Activated T-helper 1 cell treated with anti-CD3 and anti-CD28 coated beads, Interleukin-12 subunit alpha, Interleukin-12 subunit beta, Interleukin-2, Interleukin-4 antibody, amounts not matched to agents 30 ng/mL and 10 ng/mL and 1 ng/mL, durations not matched to agents 14 hours and 24 hours and 36 hours (primary cell): ENCODE results near the gene CFAP97. TPM values are rescaled to one million over a fixed set of nuclear protein-coding genes. Genes with fewer than 3 reads are reported as not detected.
A peak's percentile ranks its signal among the peaks of the same experiment; 100 is the strongest.
"Not testable (repeated sequence)": the region's sequence is repeated elsewhere in the genome, so short reads cannot be mapped to it uniquely, and the experiment has no call there.

Experiments used
- DNase-seq: peaks from one replicate; pipeline ENCODE4 v3.0.0; 2021; ENCODE audit warnings: low spot score
- H3K27ac Mint-ChIP-seq: one replicate; pipeline ENCODE4 v1.8.0; 2021; ENCODE audit warnings: mild to moderate bottlenecking, mixed read lengths
- H3K27me3 Mint-ChIP-seq: one replicate; pipeline ENCODE4 v1.8.0; 2022; ENCODE audit warnings: mild to moderate bottlenecking, moderate library complexity, mixed read lengths; ENCODE audit not compliant: insufficient read depth
- H3K36me3 Mint-ChIP-seq: one replicate; pipeline ENCODE4 v1.8.0; 2021; ENCODE audit warnings: low read depth, mixed read lengths
- H3K4me1 Mint-ChIP-seq: one replicate; pipeline ENCODE4 v1.8.0; 2021; ENCODE audit warnings: low read depth, mixed read lengths
- H3K4me3 Mint-ChIP-seq: one replicate; pipeline ENCODE4 v1.8.0; 2021; ENCODE audit warnings: mild to moderate bottlenecking, moderate library complexity, mixed read lengths
- H3K9me3 Mint-ChIP-seq: one replicate; pipeline ENCODE4 v1.8.0; 2021; ENCODE audit warnings: mixed read lengths
- intact Hi-C: fragments of 100-400 bp; cut with micrococcal nuclease; formaldehyde crosslinking; loops from one replicate; pipeline ENCODE4 v1.15.1; 2024
- total RNA-seq: library from RNA; stranded (reverse); gene quantifications from 2 replicates; pipeline ENCODE4 v1.2.3, GENCODE V29; 2022

CFAP97 gene
- total RNA-seq, 1 donor from 2014 or later = 54.6 TPM

- H3K27me3 Mint-ChIP-seq, H3K36me3 Mint-ChIP-seq, H3K9me3 Mint-ChIP-seq, DNase-seq, H3K27ac Mint-ChIP-seq: not testable (repeated sequence)
- Mint-ChIP-seq H3K4me3 (peak overlapping the region; percentile 82), H3K4me1 (peaks cover 42% of the 10 kb centered on the region)
- intact Hi-C loops = loop anchor here (2.0 to 10.0 kb wide), 3 partner anchors 140 to 670 kb away; partner anchors contain the start of genes CASP3 and PRIMPOL
These were observed 1.3 kb upstream of the CFAP97 start for GRCh38 chr4:185205073-185205472.

- H3K27ac Mint-ChIP-seq = peak overlapping the region; percentile 76
- H3K4me1 Mint-ChIP-seq = peaks cover 42% of the 10 kb centered on the region
- intact Hi-C loops = loop anchor here (1.0 to 10.0 kb wide), 11 partner anchors 39 to 988 kb away; partner anchors contain the start of genes ANKRD37, CASP3, CCDC110 and CYP4V2
- H3K4me3 Mint-ChIP-seq = peak overlapping the region; percentile 82
- peaks cover 1% of the 10 kb centered on the region for H3K27me3 Mint-ChIP-seq
- H3K36me3 Mint-ChIP-seq = peaks cover 5% of the 10 kb centered on the region
- no peaks in the 10 kb centered on the region for H3K9me3 Mint-ChIP-seq
- no peak for DNase-seq
These were observed 574 bp upstream of the CFAP97 start for GRCh38 chr4:185204238-185204910.

- Mint-ChIP-seq H3K36me3 (peaks cover 5% of the 10 kb centered on the region), H3K9me3 (no peaks in the 10 kb centered on the region), H3K4me3 (peak overlapping the region; percentile 99), H3K27me3 (peaks cover 1% of the 10 kb centered on the region), H3K4me1 (peaks cover 36% of the 10 kb centered on the region), H3K27ac (peak overlapping the region; percentile 100)
- no peak for DNase-seq
- intact Hi-C loops = loop anchor here (1.0 to 10.0 kb wide), 6 partner anchors 8 to 1696 kb away; partner anchors contain the start of genes CYP4V2 and SLC25A4
These were observed 765 bp downstream of the CFAP97 start for GRCh38 chr4:185202984-185203485.

- H3K4me3 Mint-ChIP-seq = peak overlapping the region; percentile 99
- peaks cover 36% of the 10 kb centered on the region for H3K4me1 Mint-ChIP-seq
- H3K36me3 Mint-ChIP-seq = peaks cover 5% of the 10 kb centered on the region
- H3K27ac Mint-ChIP-seq = peak overlapping the region; percentile 100
- H3K9me3 Mint-ChIP-seq = no peaks in the 10 kb centered on the region
- peaks cover 1% of the 10 kb centered on the region for H3K27me3 Mint-ChIP-seq
- intact Hi-C loops = loop anchor here (2.0 to 10.0 kb wide), 5 partner anchors 59 to 1695 kb away; partner anchors contain the start of genes CYP4V2 and SLC25A4
- peak; percentile 44 for DNase-seq
These were observed 1.5 kb downstream of the CFAP97 start for GRCh38 chr4:185201977-185202962.

GRCh38 chr4:185198189-185198588, 5.6 kb downstream of the CFAP97 start:
- intact Hi-C loops, H3K36me3 Mint-ChIP-seq, H3K9me3 Mint-ChIP-seq, H3K27ac Mint-ChIP-seq, H3K4me3 Mint-ChIP-seq, DNase-seq, H3K27me3 Mint-ChIP-seq: not testable (repeated sequence)
- H3K4me1 Mint-ChIP-seq = peaks cover 31% of the 10 kb centered on the region

GRCh38 chr4:185196437-185196836, 7.4 kb downstream of the CFAP97 start:
- no peak overlapping the region for H3K4me3 Mint-ChIP-seq
- peaks cover 20% of the 10 kb centered on the region for H3K4me1 Mint-ChIP-seq
- peaks cover 14% of the 10 kb centered on the region for H3K36me3 Mint-ChIP-seq
- H3K9me3 Mint-ChIP-seq = no peaks in the 10 kb centered on the region
- intact Hi-C loops = no loop called here
- H3K27me3 Mint-ChIP-seq = no peaks in the 10 kb centered on the region
- H3K27ac Mint-ChIP-seq = no peak overlapping the region
- DNase-seq = no peak

- Mint-ChIP-seq H3K27ac (no peak overlapping the region), H3K27me3 (no peaks in the 10 kb centered on the region), H3K4me3 (no peak overlapping the region), H3K4me1 (peaks cover 22% of the 10 kb centered on the region), H3K9me3 (no peaks in the 10 kb centered on the region), H3K36me3 (peaks cover 22% of the 10 kb centered on the region)
- intact Hi-C loops = no loop called here
- DNase-seq = no peak
These were observed 8.6 kb downstream of the CFAP97 start for GRCh38 chr4:185194924-185195888.

- peaks cover 26% of the 10 kb centered on the region for H3K36me3 Mint-ChIP-seq
- intact Hi-C loops = no loop called here
These were observed 11.7 kb downstream of the CFAP97 start for GRCh38 chr4:185192059-185192458.

GRCh38 chr4:185190306-185190856, 13.4 kb downstream of the CFAP97 start:
- H3K36me3 Mint-ChIP-seq = peaks cover 28% of the 10 kb centered on the region
- H3K9me3 Mint-ChIP-seq = no peaks in the 10 kb centered on the region
- no peaks in the 10 kb centered on the region for H3K27me3 Mint-ChIP-seq
- no peak overlapping the region for H3K4me3 Mint-ChIP-seq
- H3K4me1 Mint-ChIP-seq = peaks cover 32% of the 10 kb centered on the region
- no peak overlapping the region for H3K27ac Mint-ChIP-seq
- no peak for DNase-seq
- intact Hi-C loops = no loop called here

More at GRCh38 chr4:185192059-185192458, 11.7 kb downstream of the CFAP97 start:
- Mint-ChIP-seq H3K27ac (no peak overlapping the region), H3K27me3 (no peaks in the 10 kb centered on the region), H3K4me3 (no peak overlapping the region), H3K9me3 (no peaks in the 10 kb centered on the region), H3K4me1 (peaks cover 35% of the 10 kb centered on the region)
- no peak for DNase-seq

- intact Hi-C loops = no loop called here
- Mint-ChIP-seq H3K4me3 (no peak overlapping the region), H3K4me1 (peaks cover 26% of the 10 kb centered on the region), H3K27ac (no peak overlapping the region), H3K27me3 (no peaks in the 10 kb centered on the region), H3K9me3 (no peaks in the 10 kb centered on the region), H3K36me3 (peaks cover 25% of the 10 kb centered on the region)
- DNase-seq = no peak
These were observed 14.0 kb downstream of the CFAP97 start for GRCh38 chr4:185189606-185190305.

GRCh38 chr4:185186769-185187168, 17.0 kb downstream of the CFAP97 start:
- no peaks in the 10 kb centered on the region for H3K27me3 Mint-ChIP-seq
- intact Hi-C loops = no loop called here
- H3K36me3 Mint-ChIP-seq = peaks cover 24% of the 10 kb centered on the region

More at GRCh38 chr4:185186769-185187168, 17.0 kb downstream of the CFAP97 start:
- H3K4me3 Mint-ChIP-seq = no peak overlapping the region
- no peak for DNase-seq
- H3K27ac Mint-ChIP-seq = no peak overlapping the region
- peaks cover 19% of the 10 kb centered on the region for H3K4me1 Mint-ChIP-seq
- H3K9me3 Mint-ChIP-seq = no peaks in the 10 kb centered on the region
